SK-N-SH treated with all-trans-retinoic acid at 6 μM for 48 hours (cell line): ENCODE data around the gene PTPRT.

ENCODE experiments used
- ARNTL ChIP-seq: fragments of 450-650 bp; formaldehyde crosslinking; IDR thresholded peaks from 2 replicates; pipeline ENCODE4 v1.5.0; 2020; ENCODE audit warnings: low read depth, mild to moderate bottlenecking, moderate library complexity, borderline replicate concordance
- BACH2 ChIP-seq: fragments of 250-450 bp; sonication (Bioruptor Pico); IDR thresholded peaks from 2 replicates; pipeline ENCODE4 v1.9.0; 2021; ENCODE audit warnings: mild to moderate bottlenecking, borderline replicate concordance
- CSDC2 ChIP-seq: fragments of 250-450 bp; sonication (Bioruptor Pico); IDR thresholded peaks from 2 replicates; pipeline ENCODE4 v1.5.0; 2020; ENCODE audit warnings: mild to moderate bottlenecking, moderate library complexity
- ESRRG ChIP-seq: fragments of 250-450 bp; sonication (Bioruptor Pico); IDR thresholded peaks from 2 replicates; pipeline ENCODE4 v1.6.1; 2021; ENCODE audit warnings: mild to moderate bottlenecking
- RARB ChIP-seq: fragments of 250-450 bp; sonication (Bioruptor Pico); IDR thresholded peaks from 2 replicates; pipeline ENCODE4 v1.8.0; 2021; ENCODE audit warnings: mild to moderate bottlenecking, moderate library complexity
- SNAI2 ChIP-seq: fragments of 250-450 bp; sonication (Bioruptor Pico); IDR thresholded peaks from 2 replicates; pipeline ENCODE4 v1.5.0; 2020; ENCODE audit warnings: mild to moderate bottlenecking, moderate library complexity
- ZC3H10 ChIP-seq: fragments of 250-450 bp; sonication (Bioruptor Pico); IDR thresholded peaks from 2 replicates; pipeline ENCODE4 v1.5.1; 2021; ENCODE audit warnings: mild to moderate bottlenecking, moderate library complexity
- ZFP3 ChIP-seq: fragments of 250-450 bp; sonication (Bioruptor Pico); IDR thresholded peaks from 2 replicates; pipeline ENCODE4 v1.5.0; 2020; ENCODE audit warnings: mild to moderate bottlenecking, moderate library complexity
- ZFP30 ChIP-seq: fragments of 450-650 bp; formaldehyde crosslinking; IDR thresholded peaks from 2 replicates; pipeline ENCODE4 v1.5.0; 2022; ENCODE audit warnings: mild to moderate bottlenecking, moderate library complexity
- ZNF70 ChIP-seq: fragments of 450-650 bp; formaldehyde crosslinking; IDR thresholded peaks from 2 replicates; pipeline ENCODE4 v1.5.0; 2020; ENCODE audit warnings: mild to moderate bottlenecking, moderate library complexity
- ZNF8 ChIP-seq: fragments of 450-650 bp; formaldehyde crosslinking; IDR thresholded peaks from 2 replicates; pipeline ENCODE4 v1.5.0; 2020; ENCODE audit warnings: mild to moderate bottlenecking, moderate library complexity
- TF ChIP-seq, protein P1 (sequence below): fragments of 250-450 bp; sonication (Bioruptor Pico); IDR thresholded peaks from 2 replicates; pipeline ENCODE4 v1.8.0; 2021; ENCODE audit warnings: low read depth, mild to moderate bottlenecking, moderate library complexity, borderline replicate concordance

DNA sequence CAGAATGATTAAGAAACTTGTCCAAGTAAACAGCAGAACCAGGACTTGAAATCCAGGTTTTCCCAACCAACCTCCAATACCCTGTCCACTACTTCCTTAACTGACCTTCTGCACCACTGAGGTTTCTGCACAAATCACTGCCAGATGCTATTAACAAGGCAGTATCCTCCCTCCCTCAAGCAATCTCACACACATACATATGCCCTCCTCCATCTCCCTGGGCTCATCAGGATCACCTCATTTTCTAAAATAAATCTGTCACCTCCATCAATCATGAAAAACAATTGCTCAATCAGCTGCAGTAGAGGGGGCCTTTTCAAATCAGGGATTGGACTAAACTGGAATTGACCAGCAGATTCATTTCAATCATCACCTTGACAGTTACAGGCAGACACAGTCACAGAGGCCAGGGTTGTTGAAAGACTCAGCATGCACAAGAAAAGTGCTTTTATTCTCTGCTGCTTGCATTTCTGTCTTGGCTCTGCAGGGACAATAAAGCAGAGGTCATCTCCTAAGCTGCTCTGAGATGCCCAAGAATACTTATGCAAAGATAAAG, 539.4 kb downstream of the PTPRT start:
- TF ChIP-seq ARNTL (no peak), ESRRG (CRISPR knock-in tag) (no peak), ZNF8 (CRISPR knock-in tag) (no peak), ZNF70 (no peak), BACH2 (CRISPR knock-in tag) (no peak), SNAI2 (CRISPR knock-in tag) (no peak), ZC3H10 (CRISPR knock-in tag) (no peak), CSDC2 (no peak), ZFP3 (no peak), RARB (CRISPR knock-in tag) (no peak), ZFP30 (CRISPR knock-in tag) (no peak)
- TF ChIP-seq, protein P1, sequence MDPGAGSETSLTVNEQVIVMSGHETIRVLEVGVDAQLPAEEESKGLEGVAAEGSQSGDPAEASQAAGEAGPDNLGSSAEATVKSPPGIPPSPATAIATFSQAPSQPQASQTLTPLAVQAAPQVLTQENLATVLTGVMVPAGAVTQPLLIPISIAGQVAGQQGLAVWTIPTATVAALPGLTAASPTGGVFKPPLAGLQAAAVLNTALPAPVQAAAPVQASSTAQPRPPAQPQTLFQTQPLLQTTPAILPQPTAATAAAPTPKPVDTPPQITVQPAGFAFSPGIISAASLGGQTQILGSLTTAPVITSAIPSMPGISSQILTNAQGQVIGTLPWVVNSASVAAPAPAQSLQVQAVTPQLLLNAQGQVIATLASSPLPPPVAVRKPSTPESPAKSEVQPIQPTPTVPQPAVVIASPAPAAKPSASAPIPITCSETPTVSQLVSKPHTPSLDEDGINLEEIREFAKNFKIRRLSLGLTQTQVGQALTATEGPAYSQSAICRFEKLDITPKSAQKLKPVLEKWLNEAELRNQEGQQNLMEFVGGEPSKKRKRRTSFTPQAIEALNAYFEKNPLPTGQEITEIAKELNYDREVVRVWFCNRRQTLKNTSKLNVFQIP (CRISPR knock-in tag), result no peak
